ENCODE measurements around the gene CDH5.

The CDH5 gene

DNA sequence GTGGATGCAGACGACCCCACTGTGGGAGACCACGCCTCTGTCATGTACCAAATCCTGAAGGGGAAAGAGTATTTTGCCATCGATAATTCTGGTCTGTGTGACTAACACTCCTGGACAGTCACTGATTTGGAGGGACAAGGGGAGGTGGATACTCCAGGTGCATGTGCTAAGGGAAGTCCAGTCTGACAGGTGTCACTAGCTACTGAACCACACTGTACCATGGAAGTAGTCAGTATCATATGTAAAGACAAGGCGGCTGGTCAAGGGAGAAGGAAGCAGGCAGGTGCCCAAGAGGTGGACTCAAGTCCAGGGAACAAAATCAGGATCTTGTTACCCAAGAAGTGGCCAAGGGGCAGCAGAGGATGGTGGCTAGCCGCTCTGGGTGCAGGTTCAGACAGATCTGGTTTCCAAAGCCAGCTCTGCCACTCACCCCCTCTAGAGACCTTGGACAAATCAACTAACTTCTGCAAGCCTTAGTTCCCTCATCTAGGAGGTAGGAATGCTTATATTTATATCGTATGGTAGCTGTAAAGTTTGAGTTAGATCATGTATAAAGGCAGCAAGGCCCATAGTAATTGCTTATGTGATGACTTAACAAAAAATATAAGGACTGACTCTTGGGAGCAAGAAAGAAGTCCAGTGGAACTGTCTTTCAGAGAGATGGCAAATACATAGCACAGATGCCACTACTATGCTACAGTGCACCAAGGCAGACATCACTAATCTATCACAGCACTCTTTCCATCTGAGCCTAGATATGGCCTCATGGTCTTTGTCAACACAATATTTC lies 22.1 kb downstream of the CDH5 start:
- Histone ChIP-seq H3K4me3 (ENCODE audit: low read length) (no peak overlapping the region), H3K27me3 (ENCODE audit: control insufficient read depth, insufficient read depth, low read length) (no peaks in the 10 kb centered on the region), H3K36me3 (ENCODE audit: control insufficient read depth, low read depth, low read length) (no peaks in the 10 kb centered on the region), H3K9ac (ENCODE audit: low read length) (no peak overlapping the region), H3K4me1 (ENCODE audit: control insufficient read depth, low read depth, low read length) (no peaks in the 10 kb centered on the region), H3K27ac (ENCODE audit: low read length) (no peak overlapping the region), H3K9me3 (ENCODE audit: control insufficient read depth, low read depth, low read length) (no peaks in the 10 kb centered on the region)

DNA sequence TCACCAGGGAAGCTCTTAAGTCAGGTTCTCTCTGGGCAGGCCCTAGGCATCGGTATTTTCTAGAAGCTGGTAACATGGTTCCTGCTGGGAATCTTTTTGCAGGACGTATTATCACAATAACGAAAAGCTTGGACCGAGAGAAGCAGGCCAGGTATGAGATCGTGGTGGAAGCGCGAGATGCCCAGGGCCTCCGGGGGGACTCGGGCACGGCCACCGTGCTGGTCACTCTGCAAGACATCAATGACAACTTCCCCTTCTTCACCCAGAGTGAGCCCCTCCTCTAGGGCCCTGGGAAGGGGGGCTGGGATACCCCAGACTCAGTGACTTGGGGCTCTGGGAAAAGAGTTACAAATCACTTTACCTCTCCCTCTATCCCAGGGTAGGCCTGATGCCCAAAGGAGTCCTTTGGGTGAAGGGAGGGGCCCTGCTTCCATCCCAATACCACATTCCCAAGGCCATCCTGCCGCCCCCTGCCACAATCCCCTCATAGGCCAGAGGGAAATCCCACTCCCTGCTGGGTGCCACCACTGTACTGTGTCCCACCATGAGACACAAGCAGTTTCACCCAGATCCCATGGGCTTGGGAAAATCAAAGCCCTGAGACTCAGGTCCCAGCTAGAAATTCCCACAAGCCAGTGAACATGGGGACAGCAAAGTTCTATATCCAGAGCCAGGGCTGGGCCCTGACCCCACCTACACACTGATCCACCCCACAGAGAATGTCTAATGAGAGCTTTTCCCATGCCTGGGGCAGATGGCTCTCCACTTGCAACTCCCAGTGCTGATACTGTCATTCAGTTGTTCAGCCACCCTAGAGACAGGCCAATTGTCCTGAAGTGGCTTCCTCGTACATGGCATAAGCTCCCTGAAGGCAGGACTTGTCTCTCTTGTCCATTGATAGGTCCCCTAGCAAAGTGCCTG lies 23.0 kb downstream of the CDH5 start:
- Histone ChIP-seq H3K36me3 (ENCODE audit: control insufficient read depth, low read depth, low read length) (no peaks in the 10 kb centered on the region), H3K9me3 (ENCODE audit: control insufficient read depth, low read depth, low read length) (no peaks in the 10 kb centered on the region), H3K9ac (ENCODE audit: low read length) (no peak overlapping the region), H3K27ac (ENCODE audit: low read length) (no peak overlapping the region), H3K27me3 (ENCODE audit: control insufficient read depth, insufficient read depth, low read length) (no peaks in the 10 kb centered on the region), H3K4me1 (ENCODE audit: control insufficient read depth, low read depth, low read length) (no peaks in the 10 kb centered on the region), H3K4me3 (ENCODE audit: low read length) (no peak overlapping the region)

- no peak overlapping the region for H3K4me3 ChIP-seq (ENCODE audit: low read length)
- no peak overlapping the region for H3K9ac ChIP-seq (ENCODE audit: low read length)
- H3K4me1 ChIP-seq (ENCODE audit: control insufficient read depth, low read depth, low read length) = no peaks in the 10 kb centered on the region
- no peaks in the 10 kb centered on the region for H3K36me3 ChIP-seq (ENCODE audit: control insufficient read depth, low read depth, low read length)
- H3K9me3 ChIP-seq (ENCODE audit: control insufficient read depth, low read depth, low read length) = no peaks in the 10 kb centered on the region
- no peaks in the 10 kb centered on the region for H3K27me3 ChIP-seq (ENCODE audit: control insufficient read depth, insufficient read depth, low read length)
- no peak overlapping the region for H3K27ac ChIP-seq (ENCODE audit: low read length)
These were observed 24.0 kb downstream of the CDH5 start for GRCh38 chr16:66390346-66391108.

GRCh38 chr16:66391726-66392670 lies 25.5 kb downstream of the CDH5 start:
- Histone ChIP-seq H3K27ac (ENCODE audit: low read length) (no peak overlapping the region), H3K4me1 (ENCODE audit: control insufficient read depth, low read depth, low read length) (no peaks in the 10 kb centered on the region), H3K9me3 (ENCODE audit: control insufficient read depth, low read depth, low read length) (no peaks in the 10 kb centered on the region), H3K27me3 (ENCODE audit: control insufficient read depth, insufficient read depth, low read length) (no peaks in the 10 kb centered on the region), H3K36me3 (ENCODE audit: control insufficient read depth, low read depth, low read length) (no peaks in the 10 kb centered on the region), H3K9ac (ENCODE audit: low read length) (no peak overlapping the region), H3K4me3 (ENCODE audit: low read length) (no peak overlapping the region)

GRCh38 chr16:66395806-66396555 lies 29.5 kb downstream of the CDH5 start:
- Histone ChIP-seq H3K4me1 (ENCODE audit: control insufficient read depth, low read depth, low read length) (peaks cover 3% of the 10 kb centered on the region), H3K27me3 (ENCODE audit: control insufficient read depth, insufficient read depth, low read length) (no peaks in the 10 kb centered on the region), H3K27ac (ENCODE audit: low read length) (no peak overlapping the region), H3K4me3 (ENCODE audit: low read length) (no peak overlapping the region), H3K9ac (ENCODE audit: low read length) (no peak overlapping the region), H3K9me3 (ENCODE audit: control insufficient read depth, low read depth, low read length) (no peaks in the 10 kb centered on the region), H3K36me3 (ENCODE audit: control insufficient read depth, low read depth, low read length) (no peaks in the 10 kb centered on the region)

- Histone ChIP-seq H3K4me3 (ENCODE audit: low read length) (no peak overlapping the region), H3K9ac (ENCODE audit: low read length) (no peak overlapping the region), H3K9me3 (ENCODE audit: control insufficient read depth, low read depth, low read length) (no peaks in the 10 kb centered on the region), H3K27ac (ENCODE audit: low read length) (no peak overlapping the region), H3K27me3 (ENCODE audit: control insufficient read depth, insufficient read depth, low read length) (no peaks in the 10 kb centered on the region), H3K4me1 (ENCODE audit: control insufficient read depth, low read depth, low read length) (peaks cover 3% of the 10 kb centered on the region), H3K36me3 (ENCODE audit: control insufficient read depth, low read depth, low read length) (no peaks in the 10 kb centered on the region)
These were observed 31.4 kb downstream of the CDH5 start for GRCh38 chr16:66397736-66398433.

DNA sequence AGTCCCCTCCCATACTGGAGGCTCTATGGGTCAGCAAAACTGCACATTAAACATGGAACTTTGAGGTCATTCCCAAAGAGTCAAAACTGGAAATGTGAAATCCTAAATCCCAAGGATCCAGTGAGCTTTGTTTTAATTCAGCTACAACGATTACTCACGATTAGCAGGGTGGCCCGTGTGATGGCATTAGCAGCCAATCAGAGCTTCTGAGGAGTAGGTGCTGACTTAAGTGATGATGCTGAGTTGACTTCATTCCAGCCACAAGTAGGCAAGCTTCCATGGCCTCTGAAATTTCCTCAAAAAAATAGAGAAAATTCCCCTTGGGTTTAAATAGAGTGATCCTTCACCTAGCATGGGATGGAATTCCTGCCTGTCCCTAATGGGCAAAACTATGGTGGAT lies 32.5 kb downstream of the CDH5 start:
- Histone ChIP-seq H3K4me3 (ENCODE audit: low read length) (no peak overlapping the region), H3K27me3 (ENCODE audit: control insufficient read depth, insufficient read depth, low read length) (no peaks in the 10 kb centered on the region), H3K4me1 (ENCODE audit: control insufficient read depth, low read depth, low read length) (peaks cover 3% of the 10 kb centered on the region), H3K9me3 (ENCODE audit: control insufficient read depth, low read depth, low read length) (no peaks in the 10 kb centered on the region), H3K9ac (ENCODE audit: low read length) (no peak overlapping the region), H3K36me3 (ENCODE audit: control insufficient read depth, low read depth, low read length) (no peaks in the 10 kb centered on the region), H3K27ac (ENCODE audit: low read length) (no peak overlapping the region)

GRCh38 chr16:66399930-66400329 lies 33.4 kb downstream of the CDH5 start:
- Histone ChIP-seq H3K27ac (ENCODE audit: low read length) (no peak overlapping the region), H3K27me3 (ENCODE audit: control insufficient read depth, insufficient read depth, low read length) (no peaks in the 10 kb centered on the region), H3K4me1 (ENCODE audit: control insufficient read depth, low read depth, low read length) (peaks cover 3% of the 10 kb centered on the region), H3K36me3 (ENCODE audit: control insufficient read depth, low read depth, low read length) (no peaks in the 10 kb centered on the region), H3K9ac (ENCODE audit: low read length) (no peak overlapping the region), H3K9me3 (ENCODE audit: control insufficient read depth, low read depth, low read length) (no peaks in the 10 kb centered on the region), H3K4me3 (ENCODE audit: low read length) (no peak overlapping the region)

GRCh38 chr16:66400503-66401380 lies 34.3 kb downstream of the CDH5 start:
- no peaks in the 10 kb centered on the region for H3K9me3 ChIP-seq (ENCODE audit: control insufficient read depth, low read depth, low read length)
- no peak overlapping the region for H3K4me3 ChIP-seq (ENCODE audit: low read length)
- no peaks in the 10 kb centered on the region for H3K36me3 ChIP-seq (ENCODE audit: control insufficient read depth, low read depth, low read length)
- H3K27me3 ChIP-seq (ENCODE audit: control insufficient read depth, insufficient read depth, low read length) = no peaks in the 10 kb centered on the region
- no peak overlapping the region for H3K9ac ChIP-seq (ENCODE audit: low read length)
- peaks cover 3% of the 10 kb centered on the region for H3K4me1 ChIP-seq (ENCODE audit: control insufficient read depth, low read depth, low read length)
- no peak overlapping the region for H3K27ac ChIP-seq (ENCODE audit: low read length)

Data from iPS-18a (cell line).